ENCODE measurements around the gene PRSS53. TPM values are rescaled to one million over a fixed set of nuclear protein-coding genes. Genes with fewer than 3 reads are reported as not detected.
"Not testable (repeated sequence)": the region's sequence is repeated elsewhere in the genome, so short reads cannot be mapped to it uniquely, and the experiment has no call there.

The PRSS53 gene
- total RNA-seq = 0.90 and 1.1 TPM in 2 replicates

- TF ChIP-seq, protein P1, sequence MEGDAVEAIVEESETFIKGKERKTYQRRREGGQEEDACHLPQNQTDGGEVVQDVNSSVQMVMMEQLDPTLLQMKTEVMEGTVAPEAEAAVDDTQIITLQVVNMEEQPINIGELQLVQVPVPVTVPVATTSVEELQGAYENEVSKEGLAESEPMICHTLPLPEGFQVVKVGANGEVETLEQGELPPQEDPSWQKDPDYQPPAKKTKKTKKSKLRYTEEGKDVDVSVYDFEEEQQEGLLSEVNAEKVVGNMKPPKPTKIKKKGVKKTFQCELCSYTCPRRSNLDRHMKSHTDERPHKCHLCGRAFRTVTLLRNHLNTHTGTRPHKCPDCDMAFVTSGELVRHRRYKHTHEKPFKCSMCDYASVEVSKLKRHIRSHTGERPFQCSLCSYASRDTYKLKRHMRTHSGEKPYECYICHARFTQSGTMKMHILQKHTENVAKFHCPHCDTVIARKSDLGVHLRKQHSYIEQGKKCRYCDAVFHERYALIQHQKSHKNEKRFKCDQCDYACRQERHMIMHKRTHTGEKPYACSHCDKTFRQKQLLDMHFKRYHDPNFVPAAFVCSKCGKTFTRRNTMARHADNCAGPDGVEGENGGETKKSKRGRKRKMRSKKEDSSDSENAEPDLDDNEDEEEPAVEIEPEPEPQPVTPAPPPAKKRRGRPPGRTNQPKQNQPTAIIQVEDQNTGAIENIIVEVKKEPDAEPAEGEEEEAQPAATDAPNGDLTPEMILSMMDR (IDR thresholded peaks at IDR 0.05; ENCODE audit: insufficient read depth, low read length, severe bottlenecking) = no peak
- no peak within 1 kb of the TSS for H3K4me3 ChIP-seq (ENCODE audit: low read depth, low read length)
- H3K36me3 ChIP-seq (ENCODE audit: control insufficient read depth, insufficient read depth, low read length) = peaks cover 6% of the 10 kb centered on the region
- no peak for DNase-seq (ENCODE audit: low read depth)
- H3K27me3 ChIP-seq (ENCODE audit: control insufficient read depth, insufficient read depth, low read length) = no peaks in the 10 kb centered on the region
- no peak for FAIRE-seq
These were observed at the start of gene PRSS53 for GRCh38 chr16:31088459-31089183. TSS of gene PRSS53 (minus strand) at chr16:31088943. CDS start at chr16:31088809, 134 bp downstream.

DNA sequence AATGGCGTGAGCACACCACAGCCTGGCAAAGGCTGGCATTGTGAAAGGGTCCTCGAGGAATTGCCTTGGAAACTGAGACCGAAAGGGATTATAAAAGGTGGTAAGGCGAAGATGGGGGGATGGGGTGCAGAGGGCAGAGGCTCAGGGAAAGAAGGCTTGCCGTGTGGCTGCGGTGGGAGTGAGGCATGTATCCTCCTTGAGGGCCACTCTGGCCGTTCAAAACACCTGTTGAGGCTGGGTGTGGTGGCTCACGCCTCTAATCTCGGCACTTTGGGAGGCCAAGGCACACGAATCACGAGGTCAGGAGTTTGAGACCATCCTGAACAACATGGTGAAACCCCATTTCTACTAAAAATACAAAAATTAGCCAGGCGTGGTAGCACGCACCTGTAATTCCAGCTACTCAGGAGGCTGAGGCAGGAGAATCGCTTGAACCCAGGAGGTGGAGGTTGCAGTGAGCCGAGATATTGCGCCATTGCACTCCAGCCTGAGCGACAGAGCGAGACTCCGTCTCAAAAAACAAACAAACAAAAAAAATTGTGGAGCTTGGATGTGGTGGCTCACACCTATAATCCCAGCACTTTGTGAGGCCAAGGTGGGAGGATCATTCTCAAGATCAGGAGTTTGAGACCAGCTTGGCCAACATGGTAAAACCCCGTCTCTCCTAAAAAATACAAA, 48.2 kb upstream of the PRSS53 start:
- not testable (repeated sequence) for FAIRE-seq; H3K4me3 ChIP-seq (ENCODE audit: low read depth, low read length); H3K27me3 ChIP-seq (ENCODE audit: control insufficient read depth, insufficient read depth, low read length); DNase-seq (ENCODE audit: low read depth)
- peaks cover 13% of the 10 kb centered on the region for H3K36me3 ChIP-seq (ENCODE audit: control insufficient read depth, insufficient read depth, low read length)

GRCh38 chr16:31136287-31136662, 47.5 kb upstream of the PRSS53 start:
- FAIRE-seq (no peak), DNase-seq (ENCODE audit: low read depth) (no peak)
- no peaks in the 10 kb centered on the region for H3K27me3 ChIP-seq (ENCODE audit: control insufficient read depth, insufficient read depth, low read length)
- H3K36me3 ChIP-seq (ENCODE audit: control insufficient read depth, insufficient read depth, low read length) = peaks cover 18% of the 10 kb centered on the region
- no peak overlapping the region for H3K4me3 ChIP-seq (ENCODE audit: low read depth, low read length)
- TF ChIP-seq, protein P1 (IDR thresholded peaks at IDR 0.05; ENCODE audit: insufficient read depth, low read length, severe bottlenecking) = no peak

DNA sequence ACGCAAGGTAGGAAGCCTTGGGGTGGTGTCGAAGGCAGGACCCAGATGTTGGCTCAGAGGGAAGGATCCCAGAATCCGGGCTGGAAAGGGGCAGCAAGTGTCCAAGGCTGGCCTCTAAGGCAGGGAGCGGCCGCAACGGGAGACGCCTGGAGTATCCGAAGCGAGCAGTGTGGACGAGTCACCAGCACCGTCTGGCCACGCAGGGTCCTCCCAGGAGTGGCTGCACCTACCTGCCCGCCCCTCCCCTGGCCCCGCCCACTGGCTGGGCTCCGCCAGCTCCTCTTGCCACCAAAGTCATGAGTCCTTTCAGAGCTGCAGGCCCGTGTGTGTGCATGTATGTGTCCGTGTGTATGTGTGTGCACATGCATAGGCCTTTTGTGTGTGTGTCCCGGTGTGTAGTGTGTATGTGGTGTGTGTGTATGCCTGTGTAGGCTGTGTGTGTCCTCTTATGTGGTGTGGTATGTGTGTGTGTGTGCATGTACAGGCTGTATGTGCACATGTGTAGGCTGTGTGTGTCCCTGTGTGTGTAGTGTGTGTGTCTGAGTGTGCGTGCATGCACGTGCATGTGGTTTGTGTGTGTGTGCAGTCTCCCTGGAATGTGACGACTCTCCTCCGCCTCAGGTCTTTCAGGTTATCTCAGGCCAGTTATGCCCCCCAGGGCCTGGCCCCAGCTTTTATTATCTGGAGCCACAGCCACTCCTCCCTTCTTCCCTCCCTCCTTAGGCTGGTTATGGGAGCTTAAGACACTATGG, 47.0 kb upstream of the PRSS53 start, which contains the start of gene PRSS8:
Gene PRSS8, minus strand, starts transcription at position 193 of the 752 bp plus-strand sequence. CDS start 229 bp downstream, outside the sequence.
- H3K36me3 ChIP-seq (ENCODE audit: control insufficient read depth, insufficient read depth, low read length) = peaks cover 18% of the 10 kb centered on the region
- peak within 1 kb of the TSS; percentile 79 for H3K4me3 ChIP-seq (ENCODE audit: low read depth, low read length)
- FAIRE-seq (no peak), DNase-seq (ENCODE audit: low read depth) (peak; percentile 71)
- TF ChIP-seq, protein P1 (IDR thresholded peaks at IDR 0.05; ENCODE audit: insufficient read depth, low read length, severe bottlenecking) = no peak
- H3K27me3 ChIP-seq (ENCODE audit: control insufficient read depth, insufficient read depth, low read length) = no peaks in the 10 kb centered on the region

- TF ChIP-seq, protein P1 (IDR thresholded peaks at IDR 0.05; ENCODE audit: insufficient read depth, low read length, severe bottlenecking) = peak; percentile 10
- DNase-seq (ENCODE audit: low read depth) (peak; percentile 52), FAIRE-seq (no peak)
- Histone ChIP-seq H3K4me3 (ENCODE audit: low read depth, low read length) (peak overlapping the region; percentile 79), H3K27me3 (ENCODE audit: control insufficient read depth, insufficient read depth, low read length) (no peaks in the 10 kb centered on the region), H3K36me3 (ENCODE audit: control insufficient read depth, insufficient read depth, low read length) (peaks cover 18% of the 10 kb centered on the region)
These were observed 46.1 kb upstream of the PRSS53 start for GRCh38 chr16:31134625-31135534.
